HepG2 (cell line): Measurements from ENCODE around the gene HSPB6. TPM values are rescaled to one million over a fixed set of nuclear protein-coding genes. Genes with fewer than 3 reads are reported as not detected.

Source experiments
- ATAC-seq: fragments of 200-7000 bp; cut with Tn5 transposase; 3 replicates; pipeline ENCODE4 v1.9.1; 2020; ENCODE audit warnings: mild to moderate bottlenecking, moderate library complexity
- BruUV-seq: library from RNA; stranded (reverse); fragments of 400-500 nt; replicated peaks from 2 replicates; lab custom pipeline; 2021; lab: Mats Ljungman, UMichigan
- CTCF ChIA-PET: fragments of 300-600 bp; formaldehyde crosslinking; extraction: SDS; loops from one replicate; lab custom pipeline; 2021; ENCODE audit warnings: low total read pairs, inconsistent platforms, low intra/inter-chr PET ratio; lab: Yijun Ruan, JAX
- POLR2A ChIA-PET: fragments of 350-600 bp; sonication (Branson Sonifier 250); formaldehyde crosslinking; loops from one replicate; lab custom pipeline; 2020; ENCODE audit warnings: antibody characterized with exemption, inconsistent platforms; lab: Yijun Ruan, JAX
- DNase-seq: peaks from one replicate; pipeline ENCODE4 v3.0.0-alpha.2; 2015; ENCODE audit warnings: low spot score
- FAIRE-seq: peaks from 3 replicates; lab custom pipeline; 2011; peaks lifted over from hg19 to GRCh38; lab: Jason Lieb, UNC
- H2AFZ ChIP-seq: one replicate; pipeline ENCODE4 v1.6.1; 2011; ENCODE audit warnings: low read length, inconsistent platforms
- H3K27ac ChIP-seq: fragments of 300-600 bp; 3 replicates; pipeline ENCODE4 v1.8.0; 2011; ENCODE audit warnings: mixed run types, mild to moderate bottlenecking, mixed read lengths, low read length, inconsistent platforms; ENCODE audit not compliant: insufficient read depth; ENCODE audit errors: extremely low read length
- H3K27me3 ChIP-seq, 2 experiments: fragments of 200-600 bp in 1 of 2; 2 replicates in 1 of 2; 3 replicates in 1 of 2; pipeline versions ENCODE4 v1.6.0 to v1.8.0; 2011; ENCODE audit warnings: low read length in 2 of 2, mild to moderate bottlenecking in 2 of 2, moderate library complexity in 2 of 2, inconsistent platforms in 1 of 2; ENCODE audit not compliant: insufficient read depth in 2 of 2, control insufficient read depth in 1 of 2
- H3K36me3 ChIP-seq, 2 experiments: fragments of 200-600 bp in 1 of 2; replicated peaks in 1 of 2; 2 replicates in 1 of 2; 3 replicates in 1 of 2; pipeline versions ENCODE4 v1.5.1 to v1.8.0; 2011; ENCODE audit warnings: low read length in 2 of 2, inconsistent platforms in 1 of 2; ENCODE audit not compliant: insufficient read depth in 2 of 2, control insufficient read depth in 1 of 2
- H3K4me1 ChIP-seq: 2 replicates; pipeline ENCODE4 v1.5.1; 2012; ENCODE audit warnings: low read length, inconsistent platforms; ENCODE audit not compliant: insufficient read depth
- H3K4me2 ChIP-seq: 2 replicates; pipeline ENCODE4 v1.6.0; 2011; ENCODE audit warnings: low read depth, low read length, inconsistent platforms
- H3K4me3 ChIP-seq, 3 experiments: fragments of 200-600 bp in 1 of 3; sonication (generic), shearing (Covaris generic) in 1 of 3; replicated peaks in 1 of 3; 2 replicates each; pipeline ENCODE4 v1.5.1; 2011 to 2016; ENCODE audit warnings: low read length in 3 of 3, inconsistent platforms in 2 of 3, low read depth in 2 of 3, mild to moderate bottlenecking in 2 of 3, control low read depth in 1 of 3, mixed read lengths in 1 of 3; ENCODE audit not compliant: insufficient read depth in 1 of 3
- H3K79me2 ChIP-seq: one replicate; pipeline ENCODE4 v1.6.1; 2011; ENCODE audit warnings: low read length, inconsistent platforms; ENCODE audit not compliant: insufficient read depth
- H3K9ac ChIP-seq: 2 replicates; pipeline ENCODE4 v1.6.0; 2011; ENCODE audit warnings: mild to moderate bottlenecking, low read depth, low read length, inconsistent platforms; ENCODE audit not compliant: insufficient read depth
- H3K9me3 ChIP-seq: 2 replicates; pipeline ENCODE4 v1.5.1; 2012; ENCODE audit warnings: mild to moderate bottlenecking, low read length
- H4K20me1 ChIP-seq: 2 replicates; pipeline ENCODE4 v1.6.0; 2011; ENCODE audit warnings: inconsistent platforms, mild to moderate bottlenecking, low read length, moderate library complexity; ENCODE audit not compliant: insufficient read depth
- DNMT3B ChIP-seq: conservative IDR thresholded peaks from 2 replicates; pipeline ENCODE4 v1.6.1; 2016; ENCODE audit warnings: missing biosample characterization, control low read depth
- ELF4 ChIP-seq: sonication (generic); formaldehyde crosslinking; IDR thresholded peaks from 2 replicates; pipeline ENCODE4 v1.5.0; 2020; ENCODE audit warnings: missing genetic modification reagents, mild to moderate bottlenecking, moderate library complexity, borderline replicate concordance
- HMGA1 ChIP-seq: sonication (generic); formaldehyde crosslinking; conservative IDR thresholded peaks from 2 replicates; pipeline ENCODE4 v1.4.0; 2020; ENCODE audit warnings: missing genetic modification reagents
- KDM1A ChIP-seq: IDR thresholded peaks from 2 replicates; pipeline ENCODE4 v1.6.1; 2016; ENCODE audit warnings: missing compliant biosample characterization
- MYNN ChIP-seq: sonication (generic); formaldehyde crosslinking; IDR thresholded peaks from 2 replicates; pipeline ENCODE4 v1.4.0; 2020; ENCODE audit warnings: mild to moderate bottlenecking, low read depth, missing genetic modification reagents
- PAX8 ChIP-seq: sonication (generic); formaldehyde crosslinking; IDR thresholded peaks from 2 replicates; pipeline ENCODE4 v1.8.0; 2022; ENCODE audit warnings: mild to moderate bottlenecking, missing genetic modification reagents, borderline replicate concordance
- PHF8 ChIP-seq: sonication (generic); formaldehyde crosslinking; IDR thresholded peaks from 2 replicates; pipeline ENCODE4 v1.5.0; 2020; ENCODE audit warnings: missing genetic modification reagents
- PRDM10 ChIP-seq: sonication (generic); formaldehyde crosslinking; IDR thresholded peaks from 2 replicates; pipeline ENCODE4 v1.4.0; 2020; ENCODE audit warnings: low read depth, missing genetic modification reagents
- ZBTB25 ChIP-seq: IDR thresholded peaks from 2 replicates; pipeline ENCODE4 v1.6.1; 2018; ENCODE audit warnings: missing genetic modification reagents
- ZNF225 ChIP-seq: sonication (generic); formaldehyde crosslinking; IDR thresholded peaks from 2 replicates; pipeline ENCODE4 v1.4.0; 2020; ENCODE audit warnings: mild to moderate bottlenecking, missing genetic modification reagents
- ZNF253 ChIP-seq: sonication (generic); formaldehyde crosslinking; IDR thresholded peaks from 2 replicates; pipeline ENCODE4 v1.8.0; 2022; ENCODE audit warnings: mild to moderate bottlenecking, missing genetic modification reagents, borderline replicate concordance
- ZNF256 ChIP-seq: sonication (generic); formaldehyde crosslinking; conservative IDR thresholded peaks from 2 replicates; pipeline ENCODE4 v1.4.0; 2020; ENCODE audit warnings: missing genetic modification reagents
- ZNF264 ChIP-seq: sonication (generic); formaldehyde crosslinking; IDR thresholded peaks from 2 replicates; pipeline ENCODE4 v1.4.0; 2020; ENCODE audit warnings: missing genetic modification reagents
- ZNF280D ChIP-seq: sonication (generic); formaldehyde crosslinking; IDR thresholded peaks from 2 replicates; pipeline ENCODE4 v1.5.1; 2020; ENCODE audit warnings: mild to moderate bottlenecking, missing genetic modification reagents
- ZNF605 ChIP-seq: sonication (generic); formaldehyde crosslinking; IDR thresholded peaks from 2 replicates; pipeline ENCODE4 v1.8.0; 2022; ENCODE audit warnings: mild to moderate bottlenecking, missing genetic modification reagents
- ZNF619 ChIP-seq: sonication (generic); formaldehyde crosslinking; IDR thresholded peaks from 2 replicates; pipeline ENCODE4 v1.4.0; 2020; ENCODE audit warnings: mild to moderate bottlenecking, missing genetic modification reagents
- ZNF879 ChIP-seq: sonication (generic); formaldehyde crosslinking; IDR thresholded peaks from 2 replicates; pipeline ENCODE4 v1.8.1; 2023; ENCODE audit warnings: missing genetic modification reagents
- WGBS: methylation state at CpG from one replicate; pipeline ENCODE4 v1.1.6; 2017; ENCODE audit warnings: low lambda C conversion rate; 5-methylcytosine and 5-hydroxymethylcytosine counted together
- in situ Hi-C: cut with HindIII; loops from 2 replicates; pipeline ENCODE4 v1.10.0; 2017; ENCODE audit warnings: low pct_unique_long_range_greater_than_20kb; ENCODE audit not compliant: extremely low pct_ligation_motif_present
- intact Hi-C: fragments of 100-400 bp; cut with micrococcal nuclease; formaldehyde crosslinking; loops from one replicate; pipeline ENCODE4 v1.10.0; 2022; ENCODE audit not compliant: unreplicated experiment
- polyA plus RNA-seq, 8 experiments: library from polyadenylated mRNA; depleted of rRNA in 3 of 8; stranded (reverse) in 7 of 8; unstranded in 1 of 8; fragments of >200 nt; fragmentation: Illumina TruSeq in 4 of 8; extraction: Trizol in 4 of 8; gene quantifications; 2 replicates each; pipeline versions ENCODE4 v1.2.1 to v1.2.3, GENCODE V29; 2011 to 2016; ENCODE audit warnings: low read depth in 4 of 8, missing spikeins in 1 of 8, mixed read lengths in 1 of 8; ENCODE audit not compliant: insufficient read depth in 1 of 8
- total RNA-seq, 5 experiments: library from RNA; depleted of rRNA; stranded (reverse); fragments of >200 nt; fragmentation: Illumina TruSeq; extraction: Trizol; gene quantifications; 2 replicates each; pipeline ENCODE4 v1.2.3, GENCODE V29; 2016; ENCODE audit warnings: low read depth in 1 of 5

HSPB6 gene
- total and polyA plus RNA-seq, 2 of the 13 experiments (the other 11 are each of a cell fraction or from before 2014, with no cell fraction given): 0.18 TPM; not detected in 1

GRCh38 chr19:35755131-35755549, 1.7 kb downstream of the HSPB6 start:
- Histone ChIP-seq H2AFZ (no peak overlapping the region), H3K4me1 (peaks cover 21% of the 10 kb centered on the region), H3K36me3 (peaks cover 3 to 24% of the 10 kb centered on the region in 2 experiments; a peak in 3 of 5 replicates), H3K9ac (no peak overlapping the region), H3K9me3 (no peaks in the 10 kb centered on the region), H3K79me2 (peaks cover 6% of the 10 kb centered on the region), H3K27me3 (no peaks in the 10 kb centered on the region), H3K27ac (no peak overlapping the region), H3K4me2 (no peak overlapping the region), H3K4me3 (no peak overlapping the region), H4K20me1 (no peaks in the 10 kb centered on the region)
- intact Hi-C loops (no loop called here), in situ Hi-C loops (no loop called here)
- DNase-seq: no peak
- ChIA-PET CTCF (no interaction called here), POLR2A (no interaction called here)
- FAIRE-seq: no peak
- 97% methylated on average over 17 of the region's 17 CpGs for WGBS
- BruUV-seq: no TSS peak
- ATAC-seq: no peak
- TF ChIP-seq ZNF280D (no peak), ZNF256 (CRISPR knock-in tag) (no peak), ZNF253 (CRISPR knock-in tag) (no peak), ZNF264 (CRISPR knock-in tag) (no peak), MYNN (no peak), ZNF879 (CRISPR knock-in tag) (no peak), ZNF225 (CRISPR knock-in tag) (no peak), KDM1A (CRISPR knock-in tag) (no peak), DNMT3B (CRISPR knock-in tag) (no peak), ZNF605 (CRISPR knock-in tag) (no peak), ELF4 (CRISPR knock-in tag) (no peak), ZBTB25 (CRISPR knock-in tag) (no peak), PHF8 (CRISPR knock-in tag) (no peak), HMGA1 (CRISPR knock-in tag) (no peak), PRDM10 (no peak), ZNF619 (CRISPR knock-in tag) (no peak), PAX8 (CRISPR knock-in tag) (no peak)
